Breast epithelium (tissue), 4 donors: ENCODE results near the gene CDKN2A. TPM values are rescaled to one million over a fixed set of nuclear protein-coding genes. Genes with fewer than 3 reads are reported as not detected.

Experiments
- DNase-seq, 2 donors: peaks; one replicate each; pipeline ENCODE4 v3.0.0-alpha.2; 2019; ENCODE audit warnings: low spot score in 2 of 2
- H3K27ac ChIP-seq, 2 donors: fragments of 200-600 bp; sonication (generic) in 1 of 2; one replicate each; pipeline ENCODE4 v1.5.1; 2016 to 2019; ENCODE audit warnings: mild to moderate bottlenecking in 1 of 2
- H3K27me3 ChIP-seq, 2 donors: fragments of 200-600 bp; sonication (generic) in 1 of 2; one replicate each; pipeline versions ENCODE4 v1.5.1 to v1.6.0; 2017 to 2019; ENCODE audit warnings: control low read depth in 1 of 2, mild to moderate bottlenecking in 1 of 2
- H3K36me3 ChIP-seq: fragments of 200-600 bp; one replicate; pipeline ENCODE4 v1.5.1; 2019
- H3K4me1 ChIP-seq, 2 donors: fragments of 200-600 bp; sonication (generic); one replicate each; pipeline ENCODE4 v1.5.1; 2016 to 2019; ENCODE audit warnings: control low read depth in 1 of 2
- H3K4me3 ChIP-seq, 3 donors: fragments of 200-600 bp; sonication (generic); 1 replicate in 2 of 3; 2 replicates in 1 of 3; pipeline ENCODE4 v1.5.1; 2016 to 2019; ENCODE audit warnings: mild to moderate bottlenecking in 3 of 3, moderate library complexity in 2 of 3
- H3K9me3 ChIP-seq, 2 donors: fragments of 200-600 bp; sonication (generic) in 1 of 2; one replicate each; pipeline ENCODE4 v1.5.1; 2016 to 2019; ENCODE audit warnings: control low read depth in 1 of 2
- POLR2A ChIP-seq: fragments of 450-650 bp; IDR thresholded peaks from one replicate; pipeline ENCODE4 v1.6.1; 2016; ENCODE audit warnings: antibody characterized with exemption, mild to moderate bottlenecking, moderate library complexity
- POLR2AphosphoS5 ChIP-seq, 3 donors: sonication (generic); formaldehyde crosslinking; IDR thresholded peaks; one replicate each; pipeline ENCODE4 v1.6.1; 2017; ENCODE audit warnings: antibody characterized with exemption in 3 of 3
- intact Hi-C: fragments of 100-400 bp; cut with DNase I; formaldehyde crosslinking; loops from one replicate; pipeline ENCODE4 v1.15.1; 2023; ENCODE audit warnings: low total_unique reads
- total RNA-seq, 3 donors: library from RNA; depleted of rRNA; stranded (reverse); fragments of >200 nt; gene quantifications; one replicate each; pipeline ENCODE4 v1.1.0, GENCODE V29; 2016
- TF ChIP-seq, protein P1 (sequence below), 3 donors: fragments of 450-650 bp; IDR thresholded peaks; one replicate each; pipeline ENCODE4 v1.5.1; 2016 to 2017; ENCODE audit warnings: antibody characterized with exemption in 3 of 3, mild to moderate bottlenecking in 3 of 3, moderate library complexity in 3 of 3

Gene CDKN2A
- total RNA-seq, 3 donors from 2014 or later: 0.80 to 19.3 (median 3.5) TPM

DNA sequence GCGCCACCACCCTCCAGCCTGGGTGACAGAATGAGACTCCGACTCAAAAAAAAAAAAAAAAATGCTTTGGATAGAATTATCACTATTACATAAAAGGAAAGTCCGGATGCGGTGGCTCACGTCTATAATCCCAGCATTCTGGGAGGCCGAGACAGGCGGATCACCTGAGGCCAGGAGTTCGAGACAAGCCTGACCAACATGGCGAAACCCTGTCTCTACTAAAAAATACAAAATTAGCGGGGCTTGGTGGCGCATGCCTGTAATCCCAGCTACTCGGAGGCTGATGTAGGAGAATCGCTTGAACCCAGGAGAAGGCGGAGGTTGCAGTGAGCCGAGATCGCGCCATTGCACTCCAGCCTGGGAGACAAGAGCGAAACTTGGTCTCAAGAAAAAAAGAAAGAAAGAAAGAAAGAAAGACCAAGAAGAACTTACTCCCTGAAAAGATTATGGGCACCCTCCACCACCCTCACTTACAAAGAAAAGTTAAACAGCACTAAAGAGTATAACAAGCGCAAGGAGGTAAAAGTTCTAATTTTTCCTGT is 17.8 kb downstream of the CDKN2A start:
- Histone ChIP-seq H3K36me3 (no peaks in the 10 kb centered on the region), H3K27me3 (peaks cover 0 to 90% of the 10 kb centered on the region in 2 donors), H3K4me3 (no peak overlapping the region), H3K4me1 (no peaks in the 10 kb centered on the region), H3K9me3 (no peaks in the 10 kb centered on the region), H3K27ac (no peak overlapping the region)
- intact Hi-C loops: no loop called here
- TF ChIP-seq, protein P1, sequence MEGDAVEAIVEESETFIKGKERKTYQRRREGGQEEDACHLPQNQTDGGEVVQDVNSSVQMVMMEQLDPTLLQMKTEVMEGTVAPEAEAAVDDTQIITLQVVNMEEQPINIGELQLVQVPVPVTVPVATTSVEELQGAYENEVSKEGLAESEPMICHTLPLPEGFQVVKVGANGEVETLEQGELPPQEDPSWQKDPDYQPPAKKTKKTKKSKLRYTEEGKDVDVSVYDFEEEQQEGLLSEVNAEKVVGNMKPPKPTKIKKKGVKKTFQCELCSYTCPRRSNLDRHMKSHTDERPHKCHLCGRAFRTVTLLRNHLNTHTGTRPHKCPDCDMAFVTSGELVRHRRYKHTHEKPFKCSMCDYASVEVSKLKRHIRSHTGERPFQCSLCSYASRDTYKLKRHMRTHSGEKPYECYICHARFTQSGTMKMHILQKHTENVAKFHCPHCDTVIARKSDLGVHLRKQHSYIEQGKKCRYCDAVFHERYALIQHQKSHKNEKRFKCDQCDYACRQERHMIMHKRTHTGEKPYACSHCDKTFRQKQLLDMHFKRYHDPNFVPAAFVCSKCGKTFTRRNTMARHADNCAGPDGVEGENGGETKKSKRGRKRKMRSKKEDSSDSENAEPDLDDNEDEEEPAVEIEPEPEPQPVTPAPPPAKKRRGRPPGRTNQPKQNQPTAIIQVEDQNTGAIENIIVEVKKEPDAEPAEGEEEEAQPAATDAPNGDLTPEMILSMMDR (IDR thresholded peaks at IDR 0.05): no peak
- TF ChIP-seq POLR2A (no peak), POLR2AphosphoS5 (IDR thresholded peaks at IDR 0.05) (no peak)
- DNase-seq: no peak

DNA sequence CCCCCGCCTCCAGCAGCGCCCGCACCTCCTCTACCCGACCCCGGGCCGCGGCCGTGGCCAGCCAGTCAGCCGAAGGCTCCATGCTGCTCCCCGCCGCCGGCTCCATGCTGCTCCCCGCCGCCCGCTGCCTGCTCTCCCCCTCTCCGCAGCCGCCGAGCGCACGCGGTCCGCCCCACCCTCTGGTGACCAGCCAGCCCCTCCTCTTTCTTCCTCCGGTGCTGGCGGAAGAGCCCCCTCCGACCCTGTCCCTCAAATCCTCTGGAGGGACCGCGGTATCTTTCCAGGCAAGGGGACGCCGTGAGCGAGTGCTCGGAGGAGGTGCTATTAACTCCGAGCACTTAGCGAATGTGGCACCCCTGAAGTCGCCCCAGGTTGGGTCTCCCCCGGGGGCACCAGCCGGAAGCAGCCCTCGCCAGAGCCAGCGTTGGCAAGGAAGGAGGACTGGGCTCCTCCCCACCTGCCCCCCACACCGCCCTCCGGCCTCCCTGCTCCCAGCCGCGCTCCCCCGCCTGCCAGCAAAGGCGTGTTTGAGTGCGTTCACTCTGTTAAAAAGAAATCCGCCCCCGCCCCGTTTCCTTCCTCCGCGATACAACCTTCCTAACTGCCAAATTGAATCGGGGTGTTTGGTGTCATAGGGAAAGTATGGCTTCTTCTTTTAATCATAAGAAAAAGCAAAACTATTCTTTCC is 19.3 kb downstream of the CDKN2A start:
- TF ChIP-seq POLR2A: no peak
- TF ChIP-seq, protein P1 (IDR thresholded peaks at IDR 0.05): no peak
- no peak for TF ChIP-seq POLR2AphosphoS5 (IDR thresholded peaks at IDR 0.05)
- Histone ChIP-seq H3K27ac (no peak overlapping the region), H3K4me3 (peak overlapping the region; percentile 24 to 74 (median 47)), H3K36me3 (no peaks in the 10 kb centered on the region), H3K4me1 (no peaks in the 10 kb centered on the region), H3K27me3 (peaks cover 4 to 100% of the 10 kb centered on the region in 2 donors), H3K9me3 (no peaks in the 10 kb centered on the region)
- intact Hi-C loops: no loop called here
- DNase-seq: no peak

DNA sequence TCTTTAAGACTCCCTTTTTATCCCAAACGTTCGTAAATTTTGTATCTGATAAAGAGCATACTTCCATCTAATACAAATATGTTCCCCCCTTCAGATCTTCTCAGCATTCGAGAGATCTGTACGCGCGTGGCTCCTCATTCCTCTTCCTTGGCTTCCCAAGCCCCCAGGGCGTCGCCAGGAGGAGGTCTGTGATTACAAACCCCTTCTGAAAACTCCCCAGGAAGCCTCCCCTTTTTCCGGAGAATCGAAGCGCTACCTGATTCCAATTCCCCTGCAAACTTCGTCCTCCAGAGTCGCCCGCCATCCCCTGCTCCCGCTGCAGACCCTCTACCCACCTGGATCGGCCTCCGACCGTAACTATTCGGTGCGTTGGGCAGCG is 19.9 kb downstream of the CDKN2A start:
- no peaks in the 10 kb centered on the region for H3K9me3 ChIP-seq
- no peak for TF ChIP-seq POLR2A
- TF ChIP-seq, protein P1 (IDR thresholded peaks at IDR 0.05): no peak
- no peak for DNase-seq
- peak overlapping the region; percentile 24 to 74 (median 47) for H3K4me3 ChIP-seq
- intact Hi-C loops: no loop called here
- no peak overlapping the region for H3K27ac ChIP-seq
- no peaks in the 10 kb centered on the region for H3K4me1 ChIP-seq
- H3K27me3 ChIP-seq: peaks cover 4 to 100% of the 10 kb centered on the region in 2 donors
- H3K36me3 ChIP-seq: no peaks in the 10 kb centered on the region

DNA sequence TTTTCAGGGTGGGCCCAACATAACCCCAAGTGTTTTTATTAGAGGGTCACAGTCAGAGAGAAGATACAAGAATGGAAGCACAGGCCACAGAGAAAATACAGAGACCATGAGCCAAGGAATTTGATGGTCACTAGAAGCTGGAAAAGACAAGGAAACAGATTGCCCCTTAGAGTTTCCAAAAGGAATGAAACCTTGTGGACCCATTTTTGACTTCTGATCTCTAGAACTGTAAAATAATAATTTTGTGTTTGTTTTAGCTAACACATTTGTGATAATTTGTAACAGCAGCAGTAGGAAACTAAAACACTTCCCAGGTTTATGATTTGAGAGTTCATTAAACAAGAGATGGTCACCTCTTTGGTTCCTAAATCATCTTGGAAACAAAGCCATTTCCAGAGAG is 21.8 kb downstream of the CDKN2A start:
- Histone ChIP-seq H3K36me3 (no peaks in the 10 kb centered on the region), H3K4me3 (no peak overlapping the region), H3K27ac (no peak overlapping the region), H3K27me3 (peaks cover 4 to 100% of the 10 kb centered on the region in 2 donors), H3K9me3 (no peaks in the 10 kb centered on the region), H3K4me1 (no peaks in the 10 kb centered on the region)
- intact Hi-C loops: no loop called here
- TF ChIP-seq POLR2AphosphoS5 (IDR thresholded peaks at IDR 0.05): no peak
- TF ChIP-seq, protein P1 (IDR thresholded peaks at IDR 0.05): no peak
- no peak for DNase-seq

DNA sequence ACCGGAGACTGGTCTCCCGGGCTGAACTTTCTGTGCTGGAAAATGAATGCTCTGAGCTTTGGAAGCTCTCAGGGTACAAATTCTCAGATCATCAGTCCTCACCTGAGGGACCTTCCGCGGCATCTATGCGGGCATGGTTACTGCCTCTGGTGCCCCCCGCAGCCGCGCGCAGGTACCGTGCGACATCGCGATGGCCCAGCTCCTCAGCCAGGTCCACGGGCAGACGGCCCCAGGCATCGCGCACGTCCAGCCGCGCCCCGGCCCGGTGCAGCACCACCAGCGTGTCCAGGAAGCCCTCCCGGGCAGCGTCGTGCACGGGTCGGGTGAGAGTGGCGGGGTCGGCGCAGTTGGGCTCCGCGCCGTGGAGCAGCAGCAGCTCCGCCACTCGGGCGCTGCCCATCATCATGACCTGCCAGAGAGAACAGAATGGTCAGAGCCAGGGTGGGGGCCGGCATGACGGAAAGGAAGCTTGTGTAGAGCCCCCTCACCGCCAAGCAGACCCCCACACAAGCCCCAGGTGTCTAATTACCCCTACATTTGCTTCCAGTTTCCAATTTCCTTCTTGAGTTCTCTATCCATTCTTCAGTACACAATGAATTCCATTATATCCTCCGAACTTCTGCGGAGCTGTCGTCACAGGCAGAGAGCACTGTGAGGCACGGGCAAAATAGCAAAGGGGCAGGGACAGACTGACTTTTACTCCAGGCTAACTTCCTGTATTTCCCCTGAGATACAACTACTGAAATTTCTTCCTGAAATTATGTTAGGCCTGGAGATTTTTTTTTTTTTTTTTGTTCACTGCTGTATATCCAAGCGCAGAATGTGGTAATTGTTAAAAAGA is 23.2 kb downstream of the CDKN2A start:
- no peak overlapping the region for H3K27ac ChIP-seq
- no peak overlapping the region for H3K4me3 ChIP-seq
- H3K4me1 ChIP-seq: no peaks in the 10 kb centered on the region
- no peak for DNase-seq
- intact Hi-C loops: no loop called here
- H3K36me3 ChIP-seq: no peaks in the 10 kb centered on the region
- TF ChIP-seq POLR2A (no peak), POLR2AphosphoS5 (IDR thresholded peaks at IDR 0.05) (no peak)
- TF ChIP-seq, protein P1 (IDR thresholded peaks at IDR 0.05): no peak
- no peaks in the 10 kb centered on the region for H3K9me3 ChIP-seq
- peaks cover 4 to 100% of the 10 kb centered on the region in 2 donors for H3K27me3 ChIP-seq
